ENCODE measurements around the gene PNPLA5. TPM values are rescaled to one million over a fixed set of nuclear protein-coding genes. Genes with fewer than 3 reads are reported as not detected.

PNPLA5 gene
- total RNA-seq, 1 experiment from 2014 or later: 5.3 TPM

DNA sequence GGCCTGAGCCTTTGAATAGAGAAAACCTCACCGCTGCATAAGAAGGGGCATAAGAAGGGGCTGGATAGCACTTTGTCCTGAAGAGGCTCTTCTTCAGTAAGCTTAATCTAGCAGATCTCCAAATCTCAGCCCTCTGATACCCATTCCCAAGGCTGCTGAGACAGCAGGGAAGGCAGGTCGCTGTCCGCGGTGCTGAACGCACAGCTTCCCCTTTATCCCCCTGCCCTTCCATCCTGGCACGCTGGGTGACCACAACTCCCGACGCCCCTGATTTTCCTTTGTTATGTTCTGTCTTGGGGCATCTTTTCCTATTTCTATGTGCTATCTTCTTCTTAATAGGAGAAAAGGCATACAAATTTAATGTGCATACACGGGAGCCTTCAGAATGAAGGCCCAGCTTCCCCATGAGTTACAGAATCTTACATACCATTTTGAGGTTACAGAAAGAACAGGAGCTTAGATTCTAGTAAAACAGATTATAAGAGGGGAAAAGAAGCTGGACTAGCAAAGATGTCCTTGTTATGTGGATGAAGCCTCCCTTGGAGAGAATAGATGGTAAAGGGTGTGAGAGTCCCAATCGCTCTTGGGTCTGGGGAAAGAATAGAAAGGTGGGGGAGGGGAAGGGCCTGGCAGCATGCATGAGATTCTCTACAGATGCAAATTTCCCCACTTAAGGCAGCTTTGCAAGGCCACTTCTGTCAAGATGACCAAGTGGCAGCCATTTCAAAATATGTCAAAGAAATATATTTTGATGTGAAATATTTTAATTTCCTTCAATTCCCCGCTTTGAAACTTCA lies 23.8 kb downstream of the PNPLA5 start:
- ATAC-seq: peak; percentile 94
- POLR2A ChIA-PET: interaction anchor here (1.0 to 1.3 kb wide), 2 partner anchors 15 to 56 kb away, joined by 3 to 4 read pairs; partner anchors contain the start of gene EFCAB6
- CTCF ChIA-PET: interaction anchor here (0.8 to 3.2 kb wide), 8 partner anchors 16 to 78 kb away, joined by 3 to 97 read pairs (median 4); partner anchors contain the start of gene PNPLA3
- TF ChIP-seq PRDM15 (CRISPR knock-in tag; IDR thresholded peaks at IDR 0.05): 0 out of 2 replicates have a peak, but pooled peaks have one; percentile 16
- TF ChIP-seq FOXP1 (CRISPR knock-in tag; IDR thresholded peaks at IDR 0.05; ENCODE audit: borderline replicate concordance): peak; percentile 72; the same call in 1 of the 2 replicates
- no peak for TF ChIP-seq ZNF416 (CRISPR knock-in tag; IDR thresholded peaks at IDR 0.05)
- peak; percentile 86 for TF ChIP-seq TEAD4 (CRISPR knock-in tag; IDR thresholded peaks at IDR 0.05)
- TF ChIP-seq HMGXB4 (CRISPR knock-in tag; IDR thresholded peaks at IDR 0.05): 0 out of 2 replicates have a peak, but pooled peaks have one; percentile 38
- TF ChIP-seq ZNF281 (CRISPR knock-in tag; IDR thresholded peaks at IDR 0.05): peak; percentile 84; the same call in 1 of the 2 replicates
- TF ChIP-seq CTCF (IDR thresholded peaks at IDR 0.05): no peak
- no peak for TF ChIP-seq ELF4 (CRISPR knock-in tag; IDR thresholded peaks at IDR 0.05; ENCODE audit: low read depth)
- no peak for TF ChIP-seq MLX (CRISPR knock-in tag; IDR thresholded peaks at IDR 0.05)
- TF ChIP-seq ZNF423 (CRISPR knock-in tag; IDR thresholded peaks at IDR 0.05): no peak
- TF ChIP-seq NR2C2 (CRISPR knock-in tag; IDR thresholded peaks at IDR 0.05): no peak
- TF ChIP-seq, protein P1, sequence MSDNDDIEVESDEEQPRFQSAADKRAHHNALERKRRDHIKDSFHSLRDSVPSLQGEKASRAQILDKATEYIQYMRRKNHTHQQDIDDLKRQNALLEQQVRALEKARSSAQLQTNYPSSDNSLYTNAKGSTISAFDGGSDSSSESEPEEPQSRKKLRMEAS (CRISPR knock-in tag; IDR thresholded peaks at IDR 0.05): peak; percentile 66; the same call in 1 of the 2 replicates
- no peak for TF ChIP-seq MXD4 (CRISPR knock-in tag; IDR thresholded peaks at IDR 0.05; ENCODE audit: borderline replicate concordance)
- TF ChIP-seq FOXJ3 (CRISPR knock-in tag; IDR thresholded peaks at IDR 0.05; ENCODE audit: borderline replicate concordance): no peak
- peak; percentile 88; the same call in 1 of the 2 replicates for TF ChIP-seq IRF1 (CRISPR knock-in tag; IDR thresholded peaks at IDR 0.05)
- TF ChIP-seq ZNF532 (CRISPR knock-in tag; IDR thresholded peaks at IDR 0.05; ENCODE audit: borderline replicate concordance): no peak
- TF ChIP-seq MYBL2 (CRISPR knock-in tag; IDR thresholded peaks at IDR 0.05): 0 out of 2 replicates have a peak, but pooled peaks have one; percentile 60
- no peak for TF ChIP-seq ZNF671 (CRISPR knock-in tag; IDR thresholded peaks at IDR 0.05)
- TF ChIP-seq ZNF121 (CRISPR knock-in tag; IDR thresholded peaks at IDR 0.05): no peak

More for the DNA sequence above, 23.8 kb downstream of the PNPLA5 start:
- peaks cover 18% of the 10 kb centered on the region for H3K4me1 Mint-ChIP-seq
- peak; percentile 90 for DNase-seq (ENCODE audit: low spot score)
- H3K9me3 Mint-ChIP-seq: peaks cover 34% of the 10 kb centered on the region
- H3K36me3 Mint-ChIP-seq: peaks cover 22% of the 10 kb centered on the region
- peaks cover 12% of the 10 kb centered on the region; the same call in 1 of the 2 replicates for H3K27me3 Mint-ChIP-seq (ENCODE audit: low read depth)
- peak overlapping the region; percentile 33 for H3K4me3 Mint-ChIP-seq
- H3K27ac Mint-ChIP-seq: no peak overlapping the region; the same call in none of the 2 replicates
